22Rv1 (cell line): ENCODE results near the gene PRAMEF17.
"Not testable (repeated sequence)": the region's sequence is repeated elsewhere in the genome, so short reads cannot be mapped to it uniquely, and the experiment has no call there.

Experiments
- CTCF ChIP-seq: fragments of 450-650 bp; IDR thresholded peaks from 2 replicates; pipeline ENCODE4 v1.5.1; 2017; ENCODE audit warnings: mild to moderate bottlenecking
- ZFX ChIP-seq: fragments of 450-650 bp; IDR thresholded peaks from 2 replicates; pipeline ENCODE4 v1.6.1; 2017; ENCODE audit warnings: antibody characterized with exemption, borderline replicate concordance

GRCh38 chr1:13366536-13366935 lies 22.9 kb upstream of the PRAMEF17 start:
- TF ChIP-seq CTCF, ZFX: not testable (repeated sequence)
